Measurements from ENCODE around the gene JAM2. TPM values are rescaled to one million over a fixed set of nuclear protein-coding genes. Genes with fewer than 3 reads are reported as not detected.
A peak's percentile ranks its signal among the peaks of the same experiment; 100 is the strongest.

The JAM2 gene
- total RNA-seq, 1 experiment from 2014 or later = 4.8 TPM

DNA sequence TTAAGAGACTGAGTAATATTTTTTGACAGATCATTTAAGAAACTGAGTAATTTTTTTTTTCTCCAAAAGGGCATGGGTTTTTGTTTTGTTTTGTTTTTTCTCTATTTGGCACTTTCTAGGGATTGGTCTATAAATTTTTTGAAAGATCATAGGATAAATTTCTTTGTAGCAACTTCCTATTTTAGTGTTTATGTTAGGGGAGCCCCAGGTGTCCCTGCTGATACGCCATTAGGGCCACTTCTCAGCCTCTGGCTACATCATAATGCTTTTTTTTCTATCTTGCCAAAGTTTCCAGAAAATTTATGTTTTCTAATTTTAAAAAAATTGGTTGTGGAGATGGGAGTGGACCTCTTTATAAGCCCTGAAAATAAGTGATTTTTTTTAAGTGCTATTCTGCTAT is 98.4 kb downstream of the JAM2 start (continued):
- TF ChIP-seq, protein P1, sequence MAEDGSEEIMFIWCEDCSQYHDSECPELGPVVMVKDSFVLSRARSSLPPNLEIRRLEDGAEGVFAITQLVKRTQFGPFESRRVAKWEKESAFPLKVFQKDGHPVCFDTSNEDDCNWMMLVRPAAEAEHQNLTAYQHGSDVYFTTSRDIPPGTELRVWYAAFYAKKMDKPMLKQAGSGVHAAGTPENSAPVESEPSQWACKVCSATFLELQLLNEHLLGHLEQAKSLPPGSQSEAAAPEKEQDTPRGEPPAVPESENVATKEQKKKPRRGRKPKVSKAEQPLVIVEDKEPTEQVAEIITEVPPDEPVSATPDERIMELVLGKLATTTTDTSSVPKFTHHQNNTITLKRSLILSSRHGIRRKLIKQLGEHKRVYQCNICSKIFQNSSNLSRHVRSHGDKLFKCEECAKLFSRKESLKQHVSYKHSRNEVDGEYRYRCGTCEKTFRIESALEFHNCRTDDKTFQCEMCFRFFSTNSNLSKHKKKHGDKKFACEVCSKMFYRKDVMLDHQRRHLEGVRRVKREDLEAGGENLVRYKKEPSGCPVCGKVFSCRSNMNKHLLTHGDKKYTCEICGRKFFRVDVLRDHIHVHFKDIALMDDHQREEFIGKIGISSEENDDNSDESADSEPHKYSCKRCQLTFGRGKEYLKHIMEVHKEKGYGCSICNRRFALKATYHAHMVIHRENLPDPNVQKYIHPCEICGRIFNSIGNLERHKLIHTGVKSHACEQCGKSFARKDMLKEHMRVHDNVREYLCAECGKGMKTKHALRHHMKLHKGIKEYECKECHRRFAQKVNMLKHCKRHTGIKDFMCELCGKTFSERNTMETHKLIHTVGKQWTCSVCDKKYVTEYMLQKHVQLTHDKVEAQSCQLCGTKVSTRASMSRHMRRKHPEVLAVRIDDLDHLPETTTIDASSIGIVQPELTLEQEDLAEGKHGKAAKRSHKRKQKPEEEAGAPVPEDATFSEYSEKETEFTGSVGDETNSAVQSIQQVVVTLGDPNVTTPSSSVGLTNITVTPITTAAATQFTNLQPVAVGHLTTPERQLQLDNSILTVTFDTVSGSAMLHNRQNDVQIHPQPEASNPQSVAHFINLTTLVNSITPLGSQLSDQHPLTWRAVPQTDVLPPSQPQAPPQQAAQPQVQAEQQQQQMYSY (CRISPR knock-in tag; IDR thresholded peaks at IDR 0.05) = no peak
- no peak for TF ChIP-seq ELF4 (CRISPR knock-in tag; IDR thresholded peaks at IDR 0.05; ENCODE audit: low read depth)
- TF ChIP-seq, protein P2, sequence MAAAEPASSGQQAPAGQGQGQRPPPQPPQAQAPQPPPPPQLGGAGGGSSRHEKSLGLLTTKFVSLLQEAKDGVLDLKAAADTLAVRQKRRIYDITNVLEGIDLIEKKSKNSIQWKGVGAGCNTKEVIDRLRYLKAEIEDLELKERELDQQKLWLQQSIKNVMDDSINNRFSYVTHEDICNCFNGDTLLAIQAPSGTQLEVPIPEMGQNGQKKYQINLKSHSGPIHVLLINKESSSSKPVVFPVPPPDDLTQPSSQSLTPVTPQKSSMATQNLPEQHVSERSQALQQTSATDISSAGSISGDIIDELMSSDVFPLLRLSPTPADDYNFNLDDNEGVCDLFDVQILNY (CRISPR knock-in tag; IDR thresholded peaks at IDR 0.05) = no peak

DNA sequence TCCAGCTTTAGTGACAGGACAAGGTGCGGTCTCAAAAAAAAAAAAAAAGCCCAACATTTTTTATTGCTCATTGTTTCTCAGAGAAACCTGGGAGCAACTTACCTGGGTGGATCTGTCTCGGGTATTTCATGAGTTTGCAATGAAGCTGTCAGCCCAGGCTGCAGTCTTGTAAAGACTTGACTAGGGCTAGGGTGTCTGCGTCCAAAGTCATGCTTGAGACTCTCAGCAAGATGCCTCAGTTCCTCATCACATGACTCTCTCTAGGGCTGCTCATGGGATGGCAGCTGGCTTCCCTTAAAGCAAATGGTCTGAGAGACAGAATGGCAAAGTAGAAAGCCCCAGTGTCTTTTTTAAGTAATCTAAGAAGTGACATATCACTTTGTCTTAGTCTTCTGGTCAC is 103.8 kb downstream of the JAM2 start:
- ChIA-PET POLR2A (no interaction called here), CTCF (no interaction called here)
- no peaks in the 10 kb centered on the region for H3K9me3 Mint-ChIP-seq
- DNase-seq (ENCODE audit: low spot score) (no peak), ATAC-seq (no peak)
- no peak overlapping the region for H3K4me3 Mint-ChIP-seq
- peak overlapping the region; percentile 62; the same call in 1 of the 2 replicates for H3K27ac Mint-ChIP-seq
- H3K36me3 Mint-ChIP-seq = peaks cover 5% of the 10 kb centered on the region; the same call in 1 of the 2 replicates
- no peaks in the 10 kb centered on the region for H3K27me3 Mint-ChIP-seq (ENCODE audit: low read depth)
- H3K4me1 Mint-ChIP-seq = no peaks in the 10 kb centered on the region
- TF ChIP-seq ZNF416 (CRISPR knock-in tag; IDR thresholded peaks at IDR 0.05) = no peak

DNA sequence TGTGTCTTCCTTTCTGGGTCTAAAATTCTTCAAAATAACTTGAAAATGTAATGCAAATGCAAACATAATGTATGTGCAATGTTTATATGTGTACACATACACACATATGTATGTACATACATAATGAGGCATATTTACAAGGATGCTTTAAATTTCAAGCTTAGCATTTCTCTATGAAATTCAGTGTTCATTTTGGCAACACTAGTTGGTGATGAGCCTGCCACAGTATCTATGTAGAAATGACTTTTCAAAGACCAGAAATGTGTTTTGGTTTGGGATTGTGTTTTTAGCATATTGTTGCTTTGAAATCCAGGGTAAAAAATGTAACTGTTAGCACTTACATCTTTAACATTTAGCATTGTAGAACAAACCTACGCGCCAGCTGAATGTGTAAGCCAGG is 105.8 kb downstream of the JAM2 start:
- Mint-ChIP-seq H3K27ac (no peak overlapping the region), H3K36me3 (peaks cover 9% of the 10 kb centered on the region; the same call in 1 of the 2 replicates), H3K4me1 (no peaks in the 10 kb centered on the region), H3K9me3 (no peaks in the 10 kb centered on the region), H3K27me3 (ENCODE audit: low read depth) (no peaks in the 10 kb centered on the region), H3K4me3 (no peak overlapping the region)
- TF ChIP-seq NFE2L1 (CRISPR knock-in tag; IDR thresholded peaks at IDR 0.05) = no peak
- TF ChIP-seq, protein P3, sequence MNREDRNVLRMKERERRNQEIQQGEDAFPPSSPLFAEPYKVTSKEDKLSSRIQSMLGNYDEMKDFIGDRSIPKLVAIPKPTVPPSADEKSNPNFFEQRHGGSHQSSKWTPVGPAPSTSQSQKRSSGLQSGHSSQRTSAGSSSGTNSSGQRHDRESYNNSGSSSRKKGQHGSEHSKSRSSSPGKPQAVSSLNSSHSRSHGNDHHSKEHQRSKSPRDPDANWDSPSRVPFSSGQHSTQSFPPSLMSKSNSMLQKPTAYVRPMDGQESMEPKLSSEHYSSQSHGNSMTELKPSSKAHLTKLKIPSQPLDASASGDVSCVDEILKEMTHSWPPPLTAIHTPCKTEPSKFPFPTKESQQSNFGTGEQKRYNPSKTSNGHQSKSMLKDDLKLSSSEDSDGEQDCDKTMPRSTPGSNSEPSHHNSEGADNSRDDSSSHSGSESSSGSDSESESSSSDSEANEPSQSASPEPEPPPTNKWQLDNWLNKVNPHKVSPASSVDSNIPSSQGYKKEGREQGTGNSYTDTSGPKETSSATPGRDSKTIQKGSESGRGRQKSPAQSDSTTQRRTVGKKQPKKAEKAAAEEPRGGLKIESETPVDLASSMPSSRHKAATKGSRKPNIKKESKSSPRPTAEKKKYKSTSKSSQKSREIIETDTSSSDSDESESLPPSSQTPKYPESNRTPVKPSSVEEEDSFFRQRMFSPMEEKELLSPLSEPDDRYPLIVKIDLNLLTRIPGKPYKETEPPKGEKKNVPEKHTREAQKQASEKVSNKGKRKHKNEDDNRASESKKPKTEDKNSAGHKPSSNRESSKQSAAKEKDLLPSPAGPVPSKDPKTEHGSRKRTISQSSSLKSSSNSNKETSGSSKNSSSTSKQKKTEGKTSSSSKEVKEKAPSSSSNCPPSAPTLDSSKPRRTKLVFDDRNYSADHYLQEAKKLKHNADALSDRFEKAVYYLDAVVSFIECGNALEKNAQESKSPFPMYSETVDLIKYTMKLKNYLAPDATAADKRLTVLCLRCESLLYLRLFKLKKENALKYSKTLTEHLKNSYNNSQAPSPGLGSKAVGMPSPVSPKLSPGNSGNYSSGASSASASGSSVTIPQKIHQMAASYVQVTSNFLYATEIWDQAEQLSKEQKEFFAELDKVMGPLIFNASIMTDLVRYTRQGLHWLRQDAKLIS (CRISPR knock-in tag; IDR thresholded peaks at IDR 0.05; ENCODE audit: borderline replicate concordance) = no peak
- no peak for TF ChIP-seq SMAD3 (CRISPR knock-in tag; IDR thresholded peaks at IDR 0.05; ENCODE audit: borderline replicate concordance)
- TF ChIP-seq, protein P4, sequence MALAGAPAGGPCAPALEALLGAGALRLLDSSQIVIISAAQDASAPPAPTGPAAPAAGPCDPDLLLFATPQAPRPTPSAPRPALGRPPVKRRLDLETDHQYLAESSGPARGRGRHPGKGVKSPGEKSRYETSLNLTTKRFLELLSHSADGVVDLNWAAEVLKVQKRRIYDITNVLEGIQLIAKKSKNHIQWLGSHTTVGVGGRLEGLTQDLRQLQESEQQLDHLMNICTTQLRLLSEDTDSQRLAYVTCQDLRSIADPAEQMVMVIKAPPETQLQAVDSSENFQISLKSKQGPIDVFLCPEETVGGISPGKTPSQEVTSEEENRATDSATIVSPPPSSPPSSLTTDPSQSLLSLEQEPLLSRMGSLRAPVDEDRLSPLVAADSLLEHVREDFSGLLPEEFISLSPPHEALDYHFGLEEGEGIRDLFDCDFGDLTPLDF (CRISPR knock-in tag; IDR thresholded peaks at IDR 0.05) = no peak
- TF ChIP-seq, protein P5, sequence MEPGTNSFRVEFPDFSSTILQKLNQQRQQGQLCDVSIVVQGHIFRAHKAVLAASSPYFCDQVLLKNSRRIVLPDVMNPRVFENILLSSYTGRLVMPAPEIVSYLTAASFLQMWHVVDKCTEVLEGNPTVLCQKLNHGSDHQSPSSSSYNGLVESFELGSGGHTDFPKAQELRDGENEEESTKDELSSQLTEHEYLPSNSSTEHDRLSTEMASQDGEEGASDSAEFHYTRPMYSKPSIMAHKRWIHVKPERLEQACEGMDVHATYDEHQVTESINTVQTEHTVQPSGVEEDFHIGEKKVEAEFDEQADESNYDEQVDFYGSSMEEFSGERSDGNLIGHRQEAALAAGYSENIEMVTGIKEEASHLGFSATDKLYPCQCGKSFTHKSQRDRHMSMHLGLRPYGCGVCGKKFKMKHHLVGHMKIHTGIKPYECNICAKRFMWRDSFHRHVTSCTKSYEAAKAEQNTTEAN (CRISPR knock-in tag; IDR thresholded peaks at IDR 0.05) = no peak
- no peak for TF ChIP-seq TEAD4 (CRISPR knock-in tag; IDR thresholded peaks at IDR 0.05)
- DNase-seq (ENCODE audit: low spot score) = no peak
- ATAC-seq = no peak
- CTCF ChIA-PET = interaction anchor here (1.3 kb wide), 1 partner anchor 57 kb away, joined by 5 read pairs; no protein-coding TSS in a partner anchor
- POLR2A ChIA-PET = no interaction called here

Measured in WTC11 (cell line).